AG04450 (cell line): ENCODE results near the gene PLCG2. TPM values are rescaled to one million over a fixed set of nuclear protein-coding genes. Genes with fewer than 3 reads are reported as not detected.
"Not testable (repeated sequence)": the region's sequence is repeated elsewhere in the genome, so short reads cannot be mapped to it uniquely, and the experiment has no call there.

ENCODE experiments used
- CTCF ChIA-PET: fragments of 300-600, 350-600 bp; formaldehyde crosslinking; extraction: SDS; loops from one replicate; lab custom pipeline; 2022; ENCODE audit warnings: antibody characterized with exemption, inconsistent platforms; lab: Charles Lee
- POLR2A ChIA-PET: fragments of 350-600 bp; formaldehyde crosslinking; extraction: SDS; loops from one replicate; lab custom pipeline; 2021; ENCODE audit warnings: antibody characterized with exemption, inconsistent platforms; lab: Yijun Ruan, JAX
- DNase-seq: peaks from one replicate; pipeline ENCODE4 v3.0.0-alpha.2; 2011; ENCODE audit warnings: low read depth, low spot score
- H3K27ac ChIP-seq: one replicate; pipeline ENCODE4 v1.5.1; 2012; ENCODE audit warnings: low read depth, low read length, control low read depth
- H3K27me3 ChIP-seq: one replicate; pipeline ENCODE4 v1.6.0; 2012; ENCODE audit warnings: low read length; ENCODE audit not compliant: control insufficient read depth, insufficient read depth
- H3K4me3 ChIP-seq: 2 replicates; pipeline ENCODE4 v1.5.1; 2011; ENCODE audit warnings: mild to moderate bottlenecking, low read depth, low read length, control low read depth
- H3K9me3 ChIP-seq: 2 replicates; pipeline ENCODE4 v1.5.1; 2012; ENCODE audit warnings: low read length; ENCODE audit not compliant: control insufficient read depth, insufficient read depth
- polyA plus RNA-seq: library from polyadenylated mRNA; depleted of rRNA; stranded (reverse); fragments of >200 nt; gene quantifications from 2 replicates; pipeline ENCODE4 v1.2.3, GENCODE V29; 2011
- TF ChIP-seq, protein P1 (sequence below): IDR thresholded peaks from 2 replicates; pipeline ENCODE4 v1.5.1; 2011; ENCODE audit warnings: low read depth, low read length, control low read depth, inconsistent platforms

Gene PLCG2
- polyA plus RNA-seq, 1 experiment: 0.16 TPM

DNA sequence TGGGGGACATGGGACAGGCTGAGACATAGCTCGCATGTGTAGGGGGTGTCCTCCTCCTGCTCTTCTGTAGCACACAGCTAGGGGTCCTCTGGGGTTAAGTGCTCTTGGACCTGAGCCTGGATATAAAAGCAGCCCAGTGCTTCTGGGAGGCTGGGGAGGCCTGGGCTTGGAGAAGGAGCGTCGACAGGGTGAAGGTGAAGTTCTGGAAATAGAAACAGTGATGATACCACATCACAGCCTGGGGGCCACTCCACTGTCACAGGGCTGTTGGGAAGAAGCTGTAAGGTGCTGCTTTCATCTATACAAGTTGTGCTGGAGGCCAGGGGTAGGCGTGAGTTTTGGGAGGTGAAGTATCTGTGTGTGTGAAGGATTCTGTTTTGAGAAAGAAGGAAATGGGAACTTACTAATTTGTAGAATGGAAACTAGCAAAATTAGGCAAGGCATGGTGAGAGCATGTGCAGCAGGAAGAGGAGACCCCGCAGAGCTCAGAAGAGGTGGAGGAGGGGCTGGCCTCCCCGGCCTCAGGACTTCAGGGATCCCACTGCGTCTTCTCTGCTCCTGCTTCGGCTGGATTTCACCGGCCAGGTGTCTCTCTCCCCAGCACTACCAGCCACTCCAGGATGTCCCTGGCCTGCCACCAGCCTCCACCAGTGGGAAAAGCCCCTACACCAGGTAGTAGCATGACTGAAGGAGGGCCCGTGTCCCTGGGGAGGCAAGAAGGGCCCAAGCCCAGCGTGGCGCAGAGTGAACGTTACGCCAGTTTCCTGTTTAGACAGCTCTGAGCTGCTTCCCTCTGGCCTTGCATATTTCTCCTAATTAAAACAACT lies 19.4 kb downstream of the PLCG2 start:
- no peak overlapping the region for H3K4me3 ChIP-seq
- TF ChIP-seq, protein P1, sequence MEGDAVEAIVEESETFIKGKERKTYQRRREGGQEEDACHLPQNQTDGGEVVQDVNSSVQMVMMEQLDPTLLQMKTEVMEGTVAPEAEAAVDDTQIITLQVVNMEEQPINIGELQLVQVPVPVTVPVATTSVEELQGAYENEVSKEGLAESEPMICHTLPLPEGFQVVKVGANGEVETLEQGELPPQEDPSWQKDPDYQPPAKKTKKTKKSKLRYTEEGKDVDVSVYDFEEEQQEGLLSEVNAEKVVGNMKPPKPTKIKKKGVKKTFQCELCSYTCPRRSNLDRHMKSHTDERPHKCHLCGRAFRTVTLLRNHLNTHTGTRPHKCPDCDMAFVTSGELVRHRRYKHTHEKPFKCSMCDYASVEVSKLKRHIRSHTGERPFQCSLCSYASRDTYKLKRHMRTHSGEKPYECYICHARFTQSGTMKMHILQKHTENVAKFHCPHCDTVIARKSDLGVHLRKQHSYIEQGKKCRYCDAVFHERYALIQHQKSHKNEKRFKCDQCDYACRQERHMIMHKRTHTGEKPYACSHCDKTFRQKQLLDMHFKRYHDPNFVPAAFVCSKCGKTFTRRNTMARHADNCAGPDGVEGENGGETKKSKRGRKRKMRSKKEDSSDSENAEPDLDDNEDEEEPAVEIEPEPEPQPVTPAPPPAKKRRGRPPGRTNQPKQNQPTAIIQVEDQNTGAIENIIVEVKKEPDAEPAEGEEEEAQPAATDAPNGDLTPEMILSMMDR: no peak
- no peaks in the 10 kb centered on the region for H3K9me3 ChIP-seq
- DNase-seq: no peak
- ChIA-PET POLR2A (no interaction called here), CTCF (no interaction called here)
- H3K27ac ChIP-seq: no peak overlapping the region
- H3K27me3 ChIP-seq: peaks cover 2% of the 10 kb centered on the region

DNA sequence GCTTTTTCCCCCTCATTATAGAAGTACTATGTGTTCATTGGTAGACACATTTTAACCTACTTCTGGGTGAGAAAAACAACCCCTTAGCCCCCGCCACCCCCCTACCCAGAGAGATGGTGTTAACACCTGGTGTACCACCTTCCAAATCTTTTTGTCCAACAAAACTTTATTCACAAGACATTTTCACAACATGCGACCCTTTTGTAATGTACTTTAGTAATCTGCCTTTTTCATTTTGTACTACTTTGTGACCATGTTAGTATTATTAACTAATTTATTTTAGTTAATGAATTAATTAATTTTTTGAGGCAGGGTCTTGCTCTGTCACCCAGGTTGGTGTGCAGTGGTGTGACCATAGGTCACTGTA lies 20.0 kb downstream of the PLCG2 start:
- ChIA-PET CTCF (no interaction called here), POLR2A (no interaction called here)
- no peak for DNase-seq
- Histone ChIP-seq H3K27ac (no peak overlapping the region), H3K27me3 (peaks cover 2% of the 10 kb centered on the region), H3K9me3 (no peaks in the 10 kb centered on the region), H3K4me3 (no peak overlapping the region)
- TF ChIP-seq, protein P1: no peak

DNA sequence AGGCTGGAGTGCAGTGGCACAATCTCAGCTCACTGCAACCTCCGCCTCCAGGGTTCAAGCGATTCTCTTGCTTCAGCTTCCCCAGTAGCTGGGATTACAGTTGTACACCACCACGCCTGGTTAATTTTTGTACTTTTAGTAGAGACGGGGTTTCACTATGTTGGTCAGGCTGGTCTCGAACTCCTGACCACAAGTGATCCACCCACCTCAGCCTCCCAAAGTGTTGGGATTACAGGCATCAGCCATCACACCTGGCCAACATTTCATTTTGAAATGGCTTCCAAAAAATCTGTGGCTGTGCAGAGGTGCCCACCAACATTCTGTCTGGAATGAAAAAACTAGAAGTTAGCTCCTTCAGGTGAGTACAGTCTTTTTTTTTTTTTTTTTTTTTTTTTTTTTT lies 22.6 kb downstream of the PLCG2 start:
- H3K27me3 ChIP-seq, H3K4me3 ChIP-seq, CTCF ChIA-PET, POLR2A ChIA-PET, H3K9me3 ChIP-seq, DNase-seq, H3K27ac ChIP-seq: not testable (repeated sequence)

GRCh38 chr16:81803332-81803731 lies 24.2 kb downstream of the PLCG2 start:
- Histone ChIP-seq H3K4me3 (no peak overlapping the region), H3K27me3 (no peaks in the 10 kb centered on the region), H3K9me3 (no peaks in the 10 kb centered on the region), H3K27ac (no peak overlapping the region)
- ChIA-PET CTCF (no interaction called here), POLR2A (no interaction called here)
- no peak for DNase-seq
- TF ChIP-seq, protein P1: no peak

DNA sequence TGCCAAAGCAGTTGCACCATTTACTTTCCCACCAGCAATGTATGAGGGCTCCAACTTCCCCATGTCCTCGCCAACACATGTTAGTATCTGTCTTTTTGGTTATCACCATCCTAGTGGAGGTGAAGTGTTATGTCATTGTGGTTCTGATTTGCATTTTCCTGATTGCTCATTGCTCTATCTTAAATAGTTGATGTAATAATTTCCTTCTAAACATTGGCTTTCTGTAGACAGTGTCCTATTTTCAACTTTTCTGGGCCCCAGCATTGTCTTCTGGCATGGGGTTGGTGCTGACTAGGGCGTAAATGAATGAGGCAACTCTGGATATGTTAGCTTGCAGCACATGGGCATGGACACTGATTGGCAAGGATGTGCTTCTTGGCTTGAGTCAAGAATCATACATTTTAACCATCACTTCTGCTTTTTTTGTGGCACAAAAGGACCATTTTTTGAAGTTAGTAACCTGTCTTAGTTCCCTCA lies 25.1 kb downstream of the PLCG2 start:
- CTCF ChIA-PET: no interaction called here

More for the DNA sequence above, 25.1 kb downstream of the PLCG2 start:
- Histone ChIP-seq H3K4me3 (no peak overlapping the region), H3K27ac (no peak overlapping the region), H3K9me3 (no peaks in the 10 kb centered on the region), H3K27me3 (no peaks in the 10 kb centered on the region)
- POLR2A ChIA-PET: no interaction called here
- no peak for DNase-seq
- TF ChIP-seq, protein P1: no peak
